ENCODE results near the gene DNAAF5.

The DNAAF5 gene

DNA sequence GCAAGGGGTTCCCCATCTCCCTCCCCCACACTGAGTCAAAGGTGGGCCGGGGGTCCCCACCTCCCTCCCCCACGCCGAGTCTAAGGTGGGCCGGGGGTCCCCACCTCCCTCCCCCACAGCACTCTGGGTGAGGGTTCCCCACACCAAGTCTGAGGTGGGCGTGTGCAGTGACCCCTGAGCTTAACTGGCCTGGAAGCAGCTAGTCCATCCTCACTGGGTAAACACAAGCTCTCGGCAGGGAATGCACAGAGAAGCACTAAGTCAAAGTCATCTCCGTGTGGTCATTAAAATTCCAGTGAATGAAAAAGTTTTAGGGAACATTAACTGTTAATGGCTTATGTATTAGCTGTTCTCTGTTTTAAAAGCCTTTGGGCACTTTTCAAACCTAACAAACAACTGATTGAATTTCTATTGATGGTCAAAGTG lies 44.3 kb downstream of the DNAAF5 start:
- no peak for DNase-seq

DNA sequence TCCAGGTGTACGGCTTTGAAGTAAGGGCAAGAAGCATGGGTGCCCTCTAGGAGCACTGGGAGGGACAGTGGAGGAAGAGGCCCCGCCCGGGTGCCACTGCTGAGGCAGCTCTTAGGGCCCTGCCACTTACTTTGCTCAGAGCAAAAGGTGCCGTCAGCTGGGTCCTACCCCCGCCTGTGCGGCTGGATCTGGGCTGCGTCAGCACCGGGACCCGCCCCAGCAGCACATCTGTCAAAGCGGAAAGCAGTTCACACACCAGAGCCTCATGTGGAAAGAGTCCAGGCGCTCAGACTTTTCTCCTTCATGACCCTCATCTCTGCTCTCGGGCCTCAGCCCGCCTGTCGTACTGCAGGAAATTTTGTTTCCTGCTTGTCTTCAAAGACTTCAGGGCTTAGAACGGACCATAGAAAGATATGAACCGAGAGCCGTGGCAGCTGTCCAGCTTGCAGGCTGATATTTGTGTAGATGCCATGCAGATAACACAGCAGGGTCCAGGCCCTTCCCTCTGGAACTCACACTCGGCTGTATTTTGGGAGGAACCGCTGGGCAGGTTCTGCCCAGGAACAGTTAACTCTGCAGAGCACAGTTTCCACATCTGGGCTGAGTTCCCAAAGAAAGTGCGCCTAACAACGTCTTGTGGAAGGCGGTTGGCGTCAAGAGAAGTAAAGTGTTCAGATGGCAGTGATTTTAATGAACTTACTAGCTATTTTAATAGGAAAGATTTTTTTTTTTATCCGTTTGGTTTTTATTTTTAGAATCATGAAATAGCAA lies 44.9 kb downstream of the DNAAF5 start:
- no peak for DNase-seq

DNA sequence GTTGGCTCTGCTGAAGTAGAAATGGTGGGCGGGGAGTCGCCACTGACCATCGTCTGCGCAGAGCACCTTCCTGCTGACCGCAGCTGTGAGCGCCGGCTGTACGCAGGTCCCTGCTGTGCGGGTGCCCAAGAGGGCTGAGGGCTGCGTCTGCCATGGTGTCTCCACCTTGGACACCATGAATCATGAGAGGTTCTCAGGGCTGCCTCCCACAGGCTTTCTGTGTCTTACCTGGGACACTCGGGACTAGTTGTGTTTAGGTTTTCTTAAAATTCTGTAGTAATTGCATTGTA lies 45.5 kb downstream of the DNAAF5 start:
- no peak for DNase-seq

DNA sequence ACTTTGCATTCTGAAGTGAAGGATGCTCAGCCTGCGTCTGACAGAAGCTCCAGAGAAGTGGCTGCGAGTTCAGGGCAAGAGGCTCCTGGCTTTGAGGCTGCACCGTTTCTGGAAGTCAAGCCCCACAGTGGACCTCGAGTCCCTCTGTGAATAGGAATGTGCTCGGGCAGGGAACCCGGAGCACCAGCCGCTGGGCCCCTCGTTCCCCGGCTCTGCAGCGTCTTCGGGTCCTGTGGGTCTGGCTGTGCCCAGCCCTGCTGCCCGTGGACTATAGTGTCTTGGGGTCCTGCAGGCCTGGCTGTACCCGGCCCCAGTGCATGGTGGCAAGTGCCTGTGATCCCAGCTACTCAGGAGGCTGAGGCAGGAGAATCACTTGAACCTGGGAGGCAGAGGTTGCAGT lies 45.9 kb downstream of the DNAAF5 start:
- DNase-seq = no peak

DNA sequence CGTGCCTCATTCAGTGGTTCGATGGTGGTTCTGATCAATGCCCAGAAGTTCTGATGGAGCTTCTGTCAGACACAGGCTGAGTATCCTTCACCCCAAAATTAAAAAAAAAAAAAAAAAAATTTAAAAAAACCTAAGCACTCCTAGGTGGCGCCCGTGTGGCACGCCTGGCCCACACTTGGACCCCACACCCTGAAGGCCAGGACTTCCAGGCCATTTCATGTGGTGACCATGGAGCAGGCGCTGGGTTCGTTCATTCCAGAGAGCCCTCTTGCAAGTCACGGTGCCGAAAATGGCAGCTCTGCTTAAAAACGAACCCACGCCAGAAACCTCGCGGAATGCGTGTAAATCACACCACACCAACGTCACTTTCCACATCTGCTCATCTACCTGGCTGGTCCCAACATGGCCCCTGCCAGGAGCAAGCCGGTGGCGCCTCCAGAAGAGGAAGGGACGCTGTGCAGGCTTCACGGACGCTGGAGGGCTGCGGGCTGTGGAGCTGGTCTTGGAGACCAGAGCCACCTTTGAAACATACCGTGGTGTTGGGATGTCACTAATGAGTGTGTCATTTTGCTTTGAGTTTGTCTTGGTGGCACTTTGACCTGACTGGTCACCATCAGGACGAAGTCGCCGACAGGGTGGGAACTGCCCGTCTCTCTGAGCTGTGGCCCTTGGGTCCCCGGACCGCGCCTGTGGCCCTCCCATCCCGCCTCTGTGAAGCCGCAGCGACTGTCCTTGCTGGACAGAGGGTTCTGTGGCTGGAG lies 46.5 kb downstream of the DNAAF5 start:
- no peak for DNase-seq

DNA sequence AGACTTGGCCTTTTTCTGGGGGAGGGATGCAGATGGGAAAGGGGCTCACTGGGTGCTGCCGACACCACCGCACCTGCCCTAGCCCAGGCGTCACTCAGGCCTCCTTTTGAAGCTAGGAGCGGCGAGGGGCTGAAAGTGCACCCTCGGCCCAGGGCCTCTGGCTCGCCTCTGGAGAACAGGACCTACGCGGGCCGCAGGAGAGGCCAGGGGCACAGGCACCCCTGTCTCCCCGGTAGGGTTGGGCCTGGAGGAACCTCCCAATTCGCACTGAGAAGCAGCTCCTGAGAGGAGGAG lies 47.1 kb downstream of the DNAAF5 start:
- no peak for DNase-seq

DNA sequence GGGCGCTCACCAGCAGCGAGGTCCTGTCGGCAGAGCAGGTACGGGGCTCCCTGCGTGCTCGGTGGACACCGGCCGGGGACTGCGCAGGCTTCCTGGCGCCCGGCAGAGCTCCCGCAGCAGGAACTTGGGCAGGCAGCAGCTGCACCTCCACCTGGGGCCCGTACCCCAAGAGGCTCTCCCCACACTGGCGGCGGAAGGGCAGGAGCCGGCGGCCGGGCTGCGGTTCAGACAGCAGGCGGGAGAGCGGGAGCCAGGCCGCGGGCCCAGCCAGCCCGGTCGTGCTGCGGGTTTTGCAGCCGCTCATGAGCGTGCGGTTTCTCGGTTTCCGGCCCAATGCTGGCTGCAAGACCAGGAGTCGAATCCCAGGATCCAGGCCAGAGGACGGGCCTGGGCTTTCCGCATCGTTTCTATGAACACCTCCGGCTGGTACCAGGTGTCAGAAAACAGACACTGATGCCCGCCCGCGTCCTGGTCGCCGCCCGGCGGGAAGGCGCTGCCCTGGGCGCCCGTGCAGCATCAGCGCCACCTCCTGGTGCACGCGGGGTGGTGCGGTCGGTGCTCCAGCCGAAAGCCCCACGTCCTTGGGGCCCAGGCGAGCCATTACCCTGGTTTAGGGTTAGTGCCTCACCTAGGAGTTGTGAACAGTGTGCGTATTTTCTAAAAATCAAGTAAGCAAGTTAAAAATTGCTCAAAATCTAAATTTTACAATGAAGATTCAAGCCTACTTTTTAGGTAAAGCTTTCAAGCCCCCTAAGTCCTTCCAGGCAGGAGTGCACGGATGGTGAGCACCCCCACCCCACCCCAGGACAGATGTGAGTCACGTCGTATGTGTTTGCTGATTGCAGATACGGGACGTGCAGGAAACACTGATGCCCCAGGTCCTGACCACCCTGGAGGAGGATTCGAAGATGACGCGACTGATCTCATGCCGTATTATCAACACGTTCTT lies 47.9 kb downstream of the DNAAF5 start:
- peak; percentile 7 to 62 (median 40) for DNase-seq

DNA sequence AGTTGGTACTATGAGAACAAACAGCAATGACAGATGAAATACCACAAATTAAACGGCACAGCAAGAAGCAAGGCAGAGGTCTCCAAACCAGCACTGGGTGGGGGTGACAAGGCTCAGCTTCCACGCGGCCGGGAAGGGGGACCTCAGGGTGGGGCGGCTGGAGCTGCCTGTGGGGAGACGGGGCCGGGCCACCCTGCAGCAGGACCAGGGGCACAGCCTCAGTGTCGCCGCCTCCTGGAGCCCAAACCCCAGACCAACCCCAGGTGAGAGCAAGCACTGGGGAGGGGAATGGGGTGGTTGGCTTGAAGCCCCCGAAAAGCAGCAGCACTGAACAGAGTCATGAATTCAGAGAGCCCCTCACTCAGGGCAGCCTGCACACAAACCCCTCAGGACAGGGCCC lies 49.9 kb downstream of the DNAAF5 start:
- no peak for DNase-seq

DNA sequence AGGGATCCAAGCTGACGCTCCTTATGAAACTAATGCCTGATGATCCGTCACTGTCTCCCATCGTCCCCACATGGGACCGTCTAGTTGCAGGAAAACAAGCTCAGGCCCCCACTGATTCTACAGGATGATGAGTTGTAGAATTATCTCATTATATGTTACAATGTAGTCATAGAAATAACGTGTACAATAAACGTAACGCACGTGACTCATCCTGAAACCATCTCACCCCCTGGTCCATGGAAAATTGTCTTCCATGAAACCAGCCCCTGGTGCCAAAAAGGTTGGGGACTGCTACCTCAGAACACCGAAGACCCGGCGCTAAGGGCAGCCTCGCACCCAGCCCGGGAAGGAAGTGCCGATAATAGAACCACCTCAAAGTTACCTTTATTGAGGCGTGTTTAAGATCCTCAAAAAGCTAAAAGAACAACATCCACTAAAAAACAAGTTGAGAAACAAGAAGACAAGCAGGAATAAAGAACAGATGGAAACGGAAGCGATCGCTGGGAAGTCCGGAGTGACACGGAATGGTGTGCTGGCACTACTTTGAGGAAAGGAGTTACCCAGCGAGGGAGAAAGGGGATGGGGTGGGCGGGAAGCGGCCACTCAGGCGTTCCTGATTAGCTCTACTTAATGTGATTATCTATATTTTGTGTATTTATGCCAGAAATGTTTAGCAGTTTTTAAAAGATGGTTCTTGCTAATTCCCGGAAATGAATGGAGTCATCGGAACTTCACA lies 50.7 kb downstream of the DNAAF5 start:
- DNase-seq = no peak

DNA sequence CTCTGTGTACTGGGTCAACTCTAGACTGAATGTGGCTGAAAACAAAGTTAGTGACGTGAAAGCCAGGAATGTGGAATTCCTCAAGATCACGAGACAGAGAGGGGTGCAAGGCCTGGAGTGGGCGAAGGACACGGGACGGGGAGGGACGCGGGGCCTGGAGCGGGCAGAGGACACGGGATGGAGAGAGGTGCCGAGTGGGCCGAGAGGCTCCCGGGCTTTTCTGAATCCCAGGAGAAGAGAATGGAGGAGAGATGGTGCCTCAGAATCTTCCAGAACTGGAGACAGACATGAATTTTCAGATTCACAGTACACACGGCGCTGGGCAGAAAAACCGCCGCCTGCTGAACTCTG lies 51.2 kb downstream of the DNAAF5 start:
- DNase-seq = no peak

DNA sequence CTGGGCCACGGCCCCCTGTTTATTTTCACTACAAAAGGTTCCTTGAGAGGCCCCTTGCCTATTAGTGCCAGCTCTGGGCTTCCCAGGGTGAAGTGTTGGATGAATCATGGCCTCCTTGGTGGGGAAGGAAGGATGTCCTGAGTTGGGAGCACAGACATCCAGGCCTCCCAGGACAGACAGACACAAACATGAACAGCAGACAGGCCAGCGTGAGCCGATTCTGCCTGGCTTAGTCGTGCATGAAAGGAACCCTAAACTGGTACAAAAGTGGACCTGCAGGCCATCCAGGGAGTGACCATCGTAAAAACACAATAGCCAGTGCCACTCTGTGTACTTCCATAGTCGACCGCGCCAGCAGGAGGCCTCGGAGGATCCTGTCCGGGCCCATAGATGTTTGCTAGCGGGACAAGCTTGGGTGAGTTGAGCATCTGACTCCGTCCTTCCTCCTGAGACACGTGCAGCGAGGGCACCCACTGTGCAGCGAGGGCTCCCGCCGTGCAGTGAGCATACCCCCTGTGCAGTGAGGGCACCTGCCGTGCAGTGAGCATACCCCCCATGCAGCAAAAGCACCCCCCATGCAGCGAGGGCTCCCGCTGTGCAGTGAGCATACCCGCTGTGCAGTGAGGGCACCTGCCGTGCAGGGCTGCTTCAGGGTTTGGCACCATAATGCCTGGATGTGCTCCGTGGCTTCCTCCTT lies 51.9 kb downstream of the DNAAF5 start:
- DNase-seq = no peak

DNA sequence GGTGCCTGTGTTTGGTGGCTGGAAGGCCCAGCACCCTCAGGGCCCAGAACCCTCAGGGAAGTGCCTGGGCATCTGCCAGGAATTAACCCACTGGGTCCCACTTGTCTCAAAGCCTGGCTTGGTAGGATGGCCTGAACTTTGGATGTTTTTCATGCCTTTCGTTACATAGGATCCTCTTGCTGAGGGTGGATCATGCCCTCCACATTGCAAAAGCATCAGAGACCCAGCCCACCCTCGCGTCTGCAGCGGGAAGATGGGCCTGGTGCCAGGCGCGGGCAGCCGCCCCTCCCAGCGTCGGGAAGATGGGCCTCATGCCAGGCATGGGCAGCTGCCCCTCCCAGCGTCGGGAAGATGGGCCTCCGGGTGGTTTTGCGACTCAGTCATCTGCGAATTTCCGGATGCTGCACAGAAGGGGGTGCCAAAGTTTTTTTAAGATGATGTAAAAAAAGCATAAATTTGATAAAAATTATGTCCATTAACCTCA lies 52.5 kb downstream of the DNAAF5 start:
- no peak for DNase-seq

DNA sequence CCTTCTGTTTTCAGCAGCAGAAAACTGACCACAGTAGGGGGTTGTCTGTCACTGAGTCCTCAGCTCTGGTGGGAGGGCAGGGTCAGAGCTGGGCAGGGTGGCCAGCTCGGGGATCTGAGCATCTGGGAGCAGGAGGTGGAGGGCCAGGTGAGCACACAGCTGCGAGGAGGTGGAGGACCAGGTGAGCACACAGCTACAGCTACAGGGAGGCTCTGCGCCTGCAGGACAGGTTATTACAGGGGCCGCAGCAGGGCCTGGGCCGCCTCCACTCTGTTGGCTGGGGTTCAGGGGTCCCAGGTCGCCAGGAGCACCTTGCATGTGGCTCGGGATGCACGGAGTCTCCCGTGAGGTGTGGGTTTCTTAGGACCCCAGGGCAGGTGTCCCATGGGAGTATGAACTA lies 53.0 kb downstream of the DNAAF5 start:
- no peak for DNase-seq

DNA sequence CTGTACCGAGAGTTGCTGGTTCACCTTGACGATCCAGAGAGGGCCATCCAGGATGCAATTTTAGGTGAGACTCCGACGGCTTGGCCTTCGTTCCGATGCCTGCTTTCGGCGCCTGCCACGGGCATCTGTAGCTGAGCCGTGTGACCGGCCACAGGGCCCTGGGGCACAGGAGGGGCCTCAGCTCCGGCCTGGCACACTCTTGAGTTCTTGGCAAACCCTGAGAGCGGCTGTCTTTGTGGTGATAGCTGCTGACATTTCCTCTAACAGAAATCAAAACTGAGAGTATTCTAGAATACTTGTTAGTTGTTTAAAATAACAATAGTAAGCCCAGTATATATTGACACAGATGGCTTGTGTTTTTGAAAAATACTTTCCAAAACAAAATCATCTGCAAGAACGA lies 53.6 kb downstream of the DNAAF5 start:
- no peak for DNase-seq

DNA sequence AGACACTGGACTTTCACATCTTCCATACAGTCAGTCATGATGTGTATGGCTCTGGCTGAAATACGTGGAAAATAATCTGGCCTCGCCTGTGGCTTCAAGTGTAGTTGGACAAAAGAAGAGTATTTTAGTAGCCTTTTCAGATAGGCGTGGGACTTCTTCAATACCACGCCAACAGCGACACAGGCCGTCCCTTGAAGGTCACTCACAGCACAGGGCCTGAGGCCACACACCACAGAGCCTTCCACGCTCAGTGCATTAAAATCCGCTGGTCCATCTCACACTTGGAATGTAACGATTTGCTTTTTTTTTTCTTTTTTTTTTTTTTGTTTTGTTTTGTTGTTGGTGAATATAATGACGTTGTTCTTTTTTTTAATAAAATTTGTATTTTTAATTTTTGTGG lies 54.0 kb downstream of the DNAAF5 start:
- DNase-seq = no peak

DNA sequence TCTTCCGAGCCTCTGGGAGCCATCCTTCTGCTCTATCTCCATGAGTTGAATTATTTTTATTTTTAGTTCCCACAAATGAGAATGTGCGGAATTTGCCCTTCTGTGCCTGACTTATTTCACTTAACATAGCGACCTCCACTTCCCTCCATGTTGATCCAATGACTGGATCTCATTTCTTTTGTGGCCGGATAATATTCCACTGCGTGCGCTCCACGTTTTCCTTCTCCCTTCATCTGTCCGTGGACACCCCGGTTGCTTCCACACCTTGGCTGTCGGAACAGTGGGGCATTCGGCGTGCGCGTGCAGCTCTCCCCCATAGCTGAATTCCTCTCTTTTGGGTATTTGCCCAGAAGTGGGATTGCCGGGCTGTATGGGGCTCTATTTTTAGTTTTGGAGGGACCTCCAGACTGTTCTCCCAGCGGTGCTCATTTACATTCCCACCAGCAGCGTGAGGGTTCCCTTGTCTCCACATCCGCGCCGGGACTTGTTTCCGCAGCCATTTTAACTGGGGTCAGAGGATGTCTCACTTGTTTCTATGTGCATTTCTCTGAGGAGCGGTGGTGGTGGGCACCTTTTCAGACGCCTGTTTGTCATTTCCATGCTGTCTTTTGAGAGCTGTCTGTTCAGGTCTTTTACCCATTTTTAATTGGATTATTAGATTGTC lies 54.8 kb downstream of the DNAAF5 start:
- no peak for DNase-seq

DNA sequence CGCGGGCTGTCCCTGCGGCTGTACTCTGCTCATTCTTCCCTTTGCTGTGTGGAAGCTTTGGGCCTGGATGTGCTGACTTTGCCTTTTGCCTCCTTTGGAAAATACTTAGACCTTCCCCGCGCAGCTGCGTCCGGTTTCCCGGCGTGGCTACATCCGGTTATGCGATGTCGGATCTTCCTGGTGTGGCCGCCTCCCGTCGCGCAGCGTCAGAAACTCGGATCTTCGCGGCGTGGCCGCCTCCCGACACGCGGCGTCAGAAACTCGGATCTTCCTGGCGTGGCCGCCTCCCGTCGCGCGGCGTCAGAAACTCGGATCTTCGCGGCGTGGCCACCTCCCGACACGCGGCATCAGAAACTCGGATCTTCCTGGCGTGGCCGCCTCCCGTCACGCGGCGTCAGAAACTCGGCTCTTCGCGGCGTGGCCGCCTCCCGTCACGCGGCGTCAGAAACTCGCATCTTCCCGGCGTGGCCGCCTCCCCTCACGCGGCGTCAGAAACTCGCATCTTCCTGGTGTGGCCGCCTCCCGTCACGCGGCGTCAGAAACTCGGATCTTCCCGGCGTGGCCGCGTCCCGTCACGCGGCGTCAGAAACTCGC lies 55.5 kb downstream of the DNAAF5 start:
- DNase-seq = no peak

DNA sequence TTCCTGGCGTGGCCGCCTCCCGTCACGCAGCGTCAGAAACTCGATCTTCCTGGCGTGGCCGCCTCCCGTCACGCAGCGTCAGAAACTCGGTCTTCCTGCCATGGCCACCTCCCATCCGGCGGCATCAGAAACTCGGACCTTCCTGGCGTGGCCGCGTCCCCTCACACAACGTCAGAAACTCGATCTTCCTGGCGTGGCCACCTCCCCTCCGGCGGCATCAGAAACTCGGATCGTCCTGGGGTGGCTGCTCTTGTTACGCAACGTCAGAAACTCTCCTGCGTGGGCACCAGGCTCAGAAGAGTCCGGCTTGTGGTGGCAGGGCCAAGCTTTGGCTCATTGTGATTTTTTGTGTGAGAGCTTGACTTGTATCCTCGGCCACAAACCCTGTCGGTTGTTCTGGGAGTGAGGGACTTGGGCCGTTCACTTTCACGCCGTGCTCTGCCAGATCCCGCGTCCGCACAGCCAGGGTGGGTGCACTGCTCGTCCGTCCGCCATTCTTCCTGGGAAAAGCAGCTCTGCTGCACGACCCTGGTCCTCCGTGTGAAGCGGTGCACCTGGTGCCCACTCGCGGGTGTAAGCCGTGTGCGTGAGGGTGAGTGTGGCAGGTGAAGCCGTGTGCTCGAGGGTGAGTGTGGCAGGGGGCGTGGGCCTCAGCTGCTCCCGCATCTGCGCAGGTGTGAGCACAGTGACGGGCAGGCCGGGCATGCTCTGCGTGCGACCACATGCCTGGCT lies 56.4 kb downstream of the DNAAF5 start:
- DNase-seq = no peak

DNA sequence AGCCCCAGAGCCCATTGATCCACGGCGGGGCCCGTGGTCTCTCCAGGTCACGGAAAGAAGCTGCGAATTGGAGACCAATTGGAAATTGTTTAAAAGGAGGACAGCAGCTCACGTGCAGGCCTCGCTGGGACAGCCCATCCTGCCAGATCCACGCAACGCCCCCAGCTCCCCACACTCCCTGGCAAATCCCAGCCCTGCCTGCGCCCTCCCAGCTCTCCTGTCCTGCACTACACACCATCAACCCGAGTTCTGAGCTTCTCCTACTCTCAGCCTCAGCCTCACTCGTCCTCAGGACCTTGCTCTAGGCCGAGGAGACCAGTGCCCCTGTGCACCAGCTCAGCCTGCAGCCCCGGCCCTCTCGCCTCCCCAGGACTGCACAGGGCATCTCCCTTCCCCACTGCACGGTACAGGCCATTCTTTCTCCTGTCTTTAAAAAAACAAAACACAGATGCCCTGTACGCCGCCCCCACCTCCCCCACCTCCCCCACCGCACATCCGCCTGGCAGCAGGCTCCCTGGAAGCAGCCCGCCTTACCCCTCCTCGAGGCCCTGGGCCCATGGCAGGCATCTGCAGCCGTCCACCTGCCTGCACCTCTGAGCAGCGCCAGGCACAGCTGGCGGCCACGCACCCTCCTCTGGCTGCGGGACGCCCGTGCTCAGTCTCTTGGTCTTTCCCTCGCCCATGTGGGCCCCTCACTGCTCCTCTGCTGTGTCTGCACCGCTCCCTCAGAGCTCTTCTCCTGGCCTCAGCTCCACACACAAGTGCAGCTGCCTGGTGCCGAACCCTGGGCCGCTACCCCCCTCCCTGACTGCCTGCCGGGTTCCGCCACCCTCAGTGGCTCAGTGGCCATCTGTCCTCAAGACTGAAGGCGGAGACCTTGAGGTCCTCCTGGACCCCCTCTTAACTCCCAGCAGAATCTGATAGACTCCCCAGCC lies 57.3 kb downstream of the DNAAF5 start:
- DNase-seq = no peak

DNA sequence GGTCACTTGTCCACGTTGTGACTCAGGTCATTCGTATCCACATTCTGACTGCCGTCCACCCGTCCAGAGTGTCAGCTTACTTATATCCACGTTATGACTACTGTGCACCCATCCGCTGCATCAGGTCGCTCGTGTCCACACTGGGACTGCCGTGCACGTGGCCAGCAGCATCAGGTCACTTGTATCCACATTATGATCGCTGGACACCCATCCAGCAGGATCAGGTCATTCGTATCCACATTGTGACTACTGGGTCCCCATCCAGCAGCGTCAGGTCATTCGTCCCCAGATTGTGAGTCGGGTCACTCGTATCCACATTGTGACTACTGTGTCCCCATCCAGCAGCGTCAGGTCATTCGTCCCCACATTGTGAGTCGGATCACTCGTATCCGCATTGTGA lies 58.5 kb downstream of the DNAAF5 start:
- DNase-seq = no peak
